Measurements from ENCODE around the gene NINJ2.

Gene NINJ2

DNA sequence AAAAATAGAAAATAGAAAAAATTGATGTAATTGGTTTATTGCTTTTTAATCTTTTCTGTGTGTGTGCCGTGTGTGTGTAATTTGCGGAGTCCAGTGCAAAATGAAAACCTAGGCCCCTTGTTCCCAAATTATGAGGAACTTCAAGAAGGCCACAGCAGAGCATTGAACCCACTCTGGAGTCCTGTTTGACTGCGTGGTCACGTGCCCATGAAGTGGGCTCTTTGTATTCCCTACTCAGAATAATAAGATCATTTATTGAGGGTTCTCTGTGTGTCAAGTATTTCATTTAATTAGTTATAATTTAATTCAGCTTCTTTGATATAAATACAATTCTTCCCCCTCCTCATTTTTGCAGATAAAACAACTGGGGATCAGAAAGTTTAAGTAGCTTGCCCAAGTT is 12.3 kb upstream of the NINJ2 start:
- no peak for DNase-seq (ENCODE audit: extremely low spot score, insufficient read length, low read depth)
- no peak for FAIRE-seq

DNA sequence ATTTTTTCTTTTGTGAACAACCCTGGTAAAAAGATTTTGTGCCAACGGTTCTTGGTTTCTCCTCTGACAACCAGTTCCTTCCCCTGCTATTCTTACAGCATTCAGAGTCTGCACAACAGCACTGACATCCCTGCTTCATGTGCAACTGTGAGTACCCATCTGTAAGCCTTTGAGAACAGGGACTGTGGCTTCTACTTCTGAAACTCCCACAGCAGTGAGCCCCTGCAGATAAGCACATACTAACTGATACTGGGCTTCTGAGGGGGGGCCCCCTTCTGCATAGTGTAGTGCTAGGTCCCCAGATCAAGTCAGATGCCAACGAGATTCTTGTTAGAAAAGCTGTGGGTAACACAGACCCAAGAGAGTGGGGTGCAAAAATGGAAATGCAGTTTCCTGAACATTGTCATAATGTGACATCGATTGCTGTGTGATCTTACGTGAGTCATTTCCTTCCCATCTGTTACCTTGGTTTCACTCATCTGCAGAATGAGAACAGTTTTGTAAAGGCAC is 11.1 kb upstream of the NINJ2 start:
- DNase-seq (ENCODE audit: extremely low spot score, insufficient read length, low read depth): peak; percentile 26
- peak; percentile 100 for FAIRE-seq

DNA sequence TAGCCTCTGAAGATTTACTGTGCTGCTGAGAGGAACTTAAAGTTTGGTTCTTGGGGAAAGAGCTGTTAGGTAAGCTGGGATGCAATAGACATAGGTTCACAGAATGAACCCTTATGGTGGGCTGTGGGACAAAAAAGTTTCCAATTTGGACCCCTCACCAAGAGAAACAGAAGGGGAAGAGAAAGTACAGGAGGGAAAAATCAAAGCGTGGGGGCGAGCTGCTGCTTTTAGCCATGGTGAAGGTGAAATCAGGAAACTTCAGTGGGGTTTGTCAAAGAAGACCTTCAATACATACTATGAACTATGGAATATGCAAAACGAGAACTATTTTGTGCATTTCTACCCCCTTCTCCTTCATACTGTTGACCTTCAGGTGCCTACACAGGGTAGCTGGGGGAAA is 10.6 kb upstream of the NINJ2 start:
- no peak for FAIRE-seq
- no peak for DNase-seq (ENCODE audit: extremely low spot score, insufficient read length, low read depth)

DNA sequence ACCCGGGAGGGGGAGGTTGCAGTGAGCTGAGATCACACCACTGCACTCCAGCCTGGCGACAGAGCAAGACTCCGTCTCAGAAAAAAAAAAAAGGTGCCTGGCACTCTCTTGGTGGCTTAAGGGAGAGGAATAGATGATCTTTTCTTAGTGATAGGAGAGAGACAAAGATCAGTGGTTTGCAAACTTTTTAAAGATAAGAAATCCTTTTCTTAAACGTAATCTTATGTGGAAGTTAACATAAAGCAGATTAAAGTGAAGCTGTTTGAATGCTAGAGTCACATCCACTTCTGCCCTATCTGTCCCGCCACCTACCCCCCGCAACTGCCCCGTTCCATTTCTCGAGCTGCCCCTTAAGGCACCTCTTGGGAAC is 6.3 kb upstream of the NINJ2 start:
- DNase-seq (ENCODE audit: extremely low spot score, insufficient read length, low read depth) (no peak), FAIRE-seq (no peak)

DNA sequence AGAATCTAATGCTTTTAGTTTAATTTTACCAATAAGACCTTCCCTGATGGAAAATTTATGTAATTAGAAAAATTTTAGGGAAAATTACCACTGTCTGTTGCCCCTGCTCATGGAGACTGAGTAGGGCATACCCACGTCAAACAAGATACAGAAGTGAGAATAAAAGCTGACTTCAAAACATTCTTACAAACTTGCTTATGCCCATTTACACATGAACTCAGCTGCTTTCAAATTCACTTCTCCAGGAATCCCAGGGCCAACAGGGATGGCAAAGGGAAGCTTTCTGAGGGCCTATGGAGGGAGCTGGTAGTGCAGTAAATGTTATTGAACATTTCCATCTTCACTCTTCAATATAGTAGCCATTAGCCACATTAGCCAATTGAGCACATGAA is 4.8 kb upstream of the NINJ2 start:
- no peak for DNase-seq (ENCODE audit: extremely low spot score, insufficient read length, low read depth)
- peak; percentile 38 for FAIRE-seq

DNA sequence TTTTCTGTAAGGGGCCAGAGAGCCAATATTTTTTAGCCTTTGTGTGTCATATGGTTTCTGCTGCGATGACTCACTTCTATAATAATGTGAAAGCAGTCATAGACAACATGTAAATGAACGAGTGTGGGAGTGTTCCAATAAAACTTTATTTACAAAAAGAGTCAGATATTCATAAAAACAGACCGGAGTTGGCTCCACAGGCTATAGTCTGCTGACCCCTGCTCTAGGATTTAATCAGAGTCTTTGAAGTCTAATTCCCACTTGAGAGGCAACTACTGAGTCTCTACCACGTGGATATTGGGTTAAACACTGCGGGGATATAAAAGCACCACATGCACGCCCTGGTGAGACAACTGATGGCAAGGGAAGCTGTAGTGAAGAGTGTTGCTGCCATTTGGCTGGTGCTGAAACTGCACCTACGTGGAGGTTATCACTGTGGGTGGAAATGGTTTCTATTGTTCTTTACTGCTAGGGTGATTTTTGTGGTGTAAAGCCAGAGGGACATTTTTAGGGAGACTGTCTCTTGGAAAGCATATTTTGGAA is 3.6 kb upstream of the NINJ2 start:
- peak; percentile 80 for FAIRE-seq
- DNase-seq (ENCODE audit: extremely low spot score, insufficient read length, low read depth): no peak

DNA sequence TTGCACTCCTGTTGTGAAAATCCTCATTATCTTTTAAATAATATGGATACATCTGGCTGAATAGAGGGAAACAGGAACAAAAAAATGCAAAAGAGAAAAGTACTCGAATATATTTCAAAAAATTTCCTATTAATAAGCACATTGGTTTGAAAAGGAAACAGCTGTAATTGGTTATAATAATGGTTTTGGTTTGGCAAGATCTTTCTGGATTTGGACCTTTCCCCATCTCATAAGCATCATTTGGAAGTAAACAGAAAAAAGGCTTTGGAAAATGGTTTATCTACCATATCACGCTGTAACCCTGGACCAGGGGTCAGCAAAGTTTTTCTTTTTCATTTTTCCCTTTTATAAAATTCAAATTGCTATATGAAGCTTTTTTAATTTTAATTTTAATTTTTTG is 2.8 kb upstream of the NINJ2 start:
- FAIRE-seq: no peak
- DNase-seq (ENCODE audit: extremely low spot score, insufficient read length, low read depth): no peak

DNA sequence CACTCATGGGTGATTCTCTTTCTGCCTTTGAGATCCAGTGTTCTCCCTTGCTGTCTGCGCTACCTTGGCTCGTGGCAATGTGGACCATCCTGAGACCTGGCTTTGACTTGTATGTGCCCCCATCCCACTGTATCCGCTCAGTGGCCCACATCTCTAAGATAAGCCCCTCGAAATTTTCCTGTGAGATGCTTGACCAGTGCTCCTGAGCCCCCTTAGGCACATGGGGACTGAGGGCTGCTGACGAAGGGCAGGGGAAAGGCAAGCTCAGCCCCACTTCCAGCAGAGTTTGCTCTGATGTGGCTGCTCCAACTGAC is 1.5 kb upstream of the NINJ2 start:
- DNase-seq (ENCODE audit: extremely low spot score, insufficient read length, low read depth) (no peak), FAIRE-seq (no peak)

DNA sequence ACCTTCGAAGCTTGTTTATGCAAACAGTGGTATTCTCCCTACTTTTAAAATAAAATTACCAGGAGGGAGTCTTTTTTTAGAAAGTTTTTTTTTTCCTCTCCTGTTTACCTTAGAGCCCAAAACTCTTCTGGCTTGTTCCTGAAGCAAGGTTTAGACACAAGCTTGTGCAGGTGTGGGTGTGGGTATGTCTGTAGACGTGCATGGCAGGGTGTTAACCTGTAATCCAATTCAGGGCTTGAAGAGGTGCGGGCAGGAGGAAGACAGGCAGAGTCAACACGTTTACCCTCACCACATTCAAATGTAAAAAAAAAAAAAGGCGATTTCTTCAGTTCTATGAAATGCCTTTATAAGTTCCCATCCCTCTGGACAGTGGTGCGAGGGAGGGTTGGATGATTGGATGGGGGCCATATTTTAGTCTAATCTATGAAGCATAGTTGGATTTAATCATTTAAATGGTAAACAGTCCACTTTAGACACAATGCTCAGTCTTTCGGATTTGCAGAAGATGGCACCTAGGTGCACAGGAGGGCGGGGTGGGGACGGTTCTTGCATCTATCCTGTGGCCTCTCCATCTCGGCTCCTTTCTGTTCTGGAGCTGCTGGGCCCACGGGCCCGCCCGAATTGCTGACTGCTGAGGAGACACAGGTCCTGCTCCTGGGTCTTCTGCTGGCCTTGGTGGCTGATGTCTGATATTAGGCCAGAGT is 982 bp upstream of the NINJ2 start:
- FAIRE-seq (no peak), DNase-seq (ENCODE audit: extremely low spot score, insufficient read length, low read depth) (no peak)

DNA sequence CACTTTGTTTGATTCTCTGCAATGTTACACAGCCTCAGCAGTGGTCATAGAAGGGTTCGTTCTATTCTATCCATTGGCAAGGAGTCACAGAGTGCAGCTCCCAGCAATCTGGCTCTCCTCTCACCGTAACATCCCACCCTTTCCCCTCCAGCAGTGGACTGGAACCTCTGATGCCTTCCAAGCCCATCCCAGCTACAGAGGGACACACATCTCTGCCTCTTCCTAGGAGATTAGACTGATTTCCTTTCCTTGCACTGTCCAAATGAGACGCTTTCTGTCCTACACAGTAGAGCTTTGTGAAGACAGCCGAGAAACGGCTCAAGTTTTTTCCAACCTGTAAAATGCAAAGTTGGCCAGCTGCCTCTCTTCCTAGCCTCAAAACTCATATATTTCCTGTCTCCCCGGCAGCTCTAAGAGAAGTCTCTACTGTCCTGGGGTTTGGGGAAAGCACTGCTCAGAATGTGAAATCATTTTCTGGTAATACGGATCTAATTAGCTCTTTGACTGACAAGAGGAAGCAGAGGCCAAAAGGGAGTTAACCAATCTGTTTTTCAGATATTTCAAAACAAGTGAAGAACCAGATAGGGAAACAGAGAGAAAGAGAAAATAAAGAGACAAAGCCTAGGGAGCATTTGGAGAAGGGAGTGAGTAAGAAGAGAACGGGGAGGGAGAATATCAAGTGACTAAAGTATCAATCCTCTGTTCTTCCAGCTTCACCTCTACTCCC is 516 bp downstream of the NINJ2 start:
- no peak for FAIRE-seq
- DNase-seq (ENCODE audit: extremely low spot score, insufficient read length, low read depth): no peak

DNA sequence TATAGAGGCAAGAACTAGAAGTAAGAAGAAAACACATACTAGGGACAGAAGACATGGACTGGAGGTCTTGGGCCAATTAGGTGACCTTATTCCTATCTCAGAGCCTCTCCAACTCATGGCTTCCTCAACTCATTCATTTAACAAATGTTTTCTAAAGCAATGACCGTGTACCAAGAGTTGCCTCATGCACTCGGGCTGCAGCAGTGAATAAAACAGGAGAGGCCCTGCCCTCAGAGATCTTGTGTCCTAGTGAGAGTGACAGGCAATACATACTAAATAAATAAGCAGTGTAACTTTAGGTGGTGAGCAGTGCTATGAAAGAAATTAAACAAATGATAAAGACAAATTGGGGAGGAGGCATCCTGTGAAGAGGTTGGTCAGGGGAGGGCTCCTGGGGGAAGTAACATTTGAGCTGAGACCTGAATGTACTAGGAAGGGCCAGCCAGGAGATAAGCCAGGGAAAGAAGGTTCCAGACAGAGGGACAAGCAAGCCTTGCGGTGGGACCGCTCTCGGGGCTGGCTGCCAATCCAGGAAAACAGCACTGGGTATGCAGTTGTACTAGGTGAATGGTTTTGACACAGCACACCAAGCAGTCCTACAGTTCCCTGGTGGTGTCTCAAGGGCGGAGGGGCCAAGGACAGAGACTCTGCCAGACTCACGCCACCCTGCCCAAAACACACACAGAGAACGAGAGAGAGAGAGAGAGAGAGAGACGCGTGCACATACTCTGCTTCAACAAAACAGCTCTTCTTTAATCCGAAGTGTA is 1.3 kb downstream of the NINJ2 start:
- FAIRE-seq (no peak), DNase-seq (ENCODE audit: extremely low spot score, insufficient read length, low read depth) (no peak)

DNA sequence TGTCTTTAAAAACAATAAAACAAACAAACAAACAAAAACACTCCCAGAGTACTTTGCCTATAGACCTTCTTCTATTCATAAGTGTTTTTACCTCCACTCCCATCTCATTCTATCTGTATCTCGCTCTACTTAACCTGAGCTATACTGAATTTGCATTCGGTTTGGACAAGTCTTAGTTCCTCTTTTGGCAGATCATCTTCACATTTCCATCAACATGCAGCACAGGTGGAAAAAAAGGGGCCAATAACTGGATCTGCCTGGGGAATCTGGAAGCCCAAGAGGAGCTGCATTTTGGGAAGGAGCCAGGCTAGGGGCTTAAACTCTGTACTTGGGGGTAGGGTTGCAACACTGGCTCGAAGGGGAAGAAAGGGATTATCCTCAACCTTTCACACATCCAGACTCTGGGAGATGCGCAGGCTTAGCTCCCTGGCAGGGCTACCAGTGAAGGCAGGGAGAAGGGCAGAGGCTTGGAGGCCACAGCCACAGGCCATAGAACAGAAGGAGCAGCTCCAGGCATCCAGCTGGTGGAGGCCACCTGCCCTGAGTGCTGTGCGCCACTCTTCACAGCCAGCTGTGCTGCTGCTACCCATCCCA is 4.1 kb downstream of the NINJ2 start:
- DNase-seq (ENCODE audit: extremely low spot score, insufficient read length, low read depth) (no peak), FAIRE-seq (peak; percentile 85)

DNA sequence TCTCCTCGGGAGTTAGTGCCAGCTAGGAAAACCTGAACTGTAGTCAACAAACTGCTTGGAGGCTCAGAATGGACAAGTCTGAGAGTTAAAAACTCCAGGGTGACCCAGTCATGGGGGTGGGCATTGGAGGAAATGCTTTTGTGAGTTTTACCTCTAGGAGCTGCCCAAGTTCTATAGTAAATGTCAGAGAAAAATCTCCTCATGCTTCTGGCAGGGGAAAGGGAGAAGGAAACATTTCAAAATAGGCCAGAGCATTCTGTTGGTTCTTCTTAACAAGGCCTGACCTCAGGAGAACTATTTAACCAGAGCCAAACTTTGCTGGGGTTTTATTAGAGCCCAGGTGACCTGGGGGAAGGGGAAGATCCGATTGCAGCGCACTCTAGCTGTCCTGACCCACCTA is 12.3 kb downstream of the NINJ2 start:
- FAIRE-seq: no peak
- DNase-seq (ENCODE audit: extremely low spot score, insufficient read length, low read depth): no peak

DNA sequence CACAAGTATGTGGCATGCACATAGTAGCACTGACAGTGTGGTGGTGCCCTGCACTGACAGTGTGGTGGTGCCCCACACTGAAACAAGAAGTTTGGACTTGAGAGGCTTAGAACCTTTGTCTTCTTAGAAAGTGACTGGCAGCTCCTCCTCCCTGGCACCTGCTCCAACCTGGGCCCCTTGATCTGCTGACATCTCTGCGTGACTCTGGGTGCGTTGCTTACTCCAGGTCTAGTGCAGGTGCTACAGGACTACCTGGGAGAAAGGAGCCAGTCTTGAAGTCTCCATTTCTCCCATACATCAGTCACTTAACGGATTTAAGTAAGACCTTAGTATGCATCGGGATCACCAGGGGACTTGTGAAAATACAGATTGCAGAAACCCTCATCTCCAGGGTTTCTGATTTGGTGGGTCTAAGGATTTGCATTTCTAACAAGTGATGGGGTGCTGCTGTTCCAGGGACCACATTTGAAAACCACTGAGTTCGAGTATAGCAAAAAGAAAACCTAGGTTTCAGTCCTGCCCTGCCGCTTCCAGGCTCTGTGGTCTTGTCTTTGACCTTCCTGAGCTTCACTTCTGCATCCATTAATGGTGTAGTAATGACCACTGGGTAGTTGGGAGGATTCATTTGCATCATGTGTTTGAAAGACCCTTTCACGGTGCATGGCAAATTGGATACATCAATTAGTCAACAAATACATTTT is 15.7 kb downstream of the NINJ2 start:
- FAIRE-seq: no peak

DNA sequence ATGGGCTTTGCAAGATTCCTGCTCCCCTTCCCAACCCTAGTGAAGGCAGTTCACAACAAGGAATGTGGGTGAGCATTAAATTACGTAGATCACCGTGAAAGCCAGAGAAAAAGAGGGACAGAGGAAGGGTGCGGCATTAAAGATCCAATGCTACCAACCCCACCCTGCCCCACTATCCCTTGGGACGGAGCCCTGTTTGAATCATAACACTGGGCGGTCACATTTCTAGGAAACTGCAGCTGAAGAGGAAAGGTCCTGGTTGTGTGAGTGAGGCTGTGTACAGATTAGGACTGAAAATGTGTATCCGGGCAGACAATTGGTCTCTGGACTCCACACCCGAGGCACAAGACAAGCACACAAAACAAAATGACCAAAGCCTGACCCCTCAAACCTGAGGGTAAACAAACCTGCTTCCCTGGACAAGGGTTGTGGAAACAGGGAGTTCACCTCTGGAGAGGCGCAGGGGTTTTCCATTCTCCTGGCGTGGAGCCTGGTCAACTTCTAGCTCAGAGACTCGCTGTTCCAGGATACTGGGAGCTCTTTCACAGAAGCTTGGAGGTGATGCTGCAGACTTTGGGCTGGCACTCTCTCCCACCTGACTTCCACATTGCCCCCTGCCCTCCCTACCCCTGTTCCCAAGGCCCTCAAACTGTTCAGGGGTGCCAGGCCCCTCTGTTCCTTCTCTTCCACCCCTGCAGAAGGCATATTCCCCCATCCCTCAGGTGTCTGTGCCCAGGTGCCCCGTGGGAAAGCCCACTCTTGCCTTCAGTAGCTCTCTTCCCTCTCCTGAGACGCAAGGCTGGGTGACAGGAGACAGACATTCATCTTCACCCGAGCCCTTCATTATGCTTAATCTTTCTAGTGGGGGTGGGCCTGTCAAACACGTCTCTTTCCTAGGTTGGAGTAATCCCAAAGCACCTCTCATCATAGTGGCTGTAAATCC is 16.5 kb downstream of the NINJ2 start:
- DNase-seq (ENCODE audit: extremely low spot score, insufficient read length, low read depth) (no peak), FAIRE-seq (no peak)

More for the DNA sequence above, 15.7 kb downstream of the NINJ2 start:
- DNase-seq (ENCODE audit: extremely low spot score, insufficient read length, low read depth): no peak

DNA sequence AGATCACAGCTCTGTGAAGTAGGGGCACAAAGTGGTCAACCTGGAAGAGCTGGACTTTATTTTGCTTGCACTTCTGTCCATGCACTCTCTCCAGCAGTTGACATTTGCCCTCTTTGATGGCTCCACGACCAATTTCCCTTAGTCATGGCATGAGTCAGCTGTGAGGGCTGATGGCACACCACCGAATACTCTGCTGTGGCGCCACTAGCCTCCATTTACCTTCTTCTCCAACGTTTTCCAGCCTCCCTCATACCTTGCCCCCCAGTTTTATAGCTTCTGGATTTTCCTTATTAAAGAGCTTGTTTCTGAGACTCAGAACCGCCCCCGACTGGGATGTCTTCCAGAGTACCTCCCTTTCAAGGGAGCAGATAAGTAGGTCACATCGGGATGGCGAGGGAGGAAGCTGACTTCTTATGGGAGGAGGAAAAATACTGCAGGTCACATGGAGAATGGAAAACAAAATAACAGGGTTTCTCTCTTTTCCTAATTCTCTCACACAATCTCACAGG is 17.6 kb downstream of the NINJ2 start:
- no peak for DNase-seq (ENCODE audit: extremely low spot score, insufficient read length, low read depth)
- FAIRE-seq: no peak

DNA sequence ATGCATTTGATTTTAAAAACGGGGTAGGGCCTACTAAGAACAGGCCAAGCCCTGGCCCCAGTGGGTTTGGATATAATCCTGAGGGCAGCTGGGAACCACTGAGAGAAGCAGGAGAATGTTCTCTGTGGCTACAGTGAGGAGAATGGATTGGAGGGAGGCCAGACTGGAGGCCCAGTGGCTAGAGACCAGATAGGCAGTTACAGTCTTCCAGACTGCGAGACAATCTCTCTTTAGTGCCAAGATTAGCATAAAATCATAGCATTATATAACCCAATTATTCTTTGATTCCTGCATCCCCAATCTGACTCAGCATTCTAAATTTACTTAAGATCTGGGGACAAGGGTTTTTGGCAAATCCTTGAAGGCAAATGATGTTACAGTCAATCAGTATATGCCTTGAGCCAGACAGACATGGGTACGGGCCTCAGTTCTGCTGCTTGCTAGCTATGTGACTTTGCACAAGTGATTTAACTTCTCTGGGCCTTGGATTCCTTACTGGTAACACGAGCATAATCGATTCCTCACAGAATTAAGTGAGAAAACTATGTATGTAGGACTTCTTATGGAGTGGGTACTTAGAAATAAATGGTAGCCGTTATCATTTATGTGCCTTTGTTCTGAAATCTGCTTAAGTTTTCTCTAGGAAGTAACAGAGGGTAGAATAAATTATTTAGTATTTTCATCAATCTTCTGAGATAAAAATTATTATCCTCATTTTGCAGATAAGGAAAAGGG is 18.3 kb downstream of the NINJ2 start:
- DNase-seq (ENCODE audit: extremely low spot score, insufficient read length, low read depth) (no peak), FAIRE-seq (no peak)

DNA sequence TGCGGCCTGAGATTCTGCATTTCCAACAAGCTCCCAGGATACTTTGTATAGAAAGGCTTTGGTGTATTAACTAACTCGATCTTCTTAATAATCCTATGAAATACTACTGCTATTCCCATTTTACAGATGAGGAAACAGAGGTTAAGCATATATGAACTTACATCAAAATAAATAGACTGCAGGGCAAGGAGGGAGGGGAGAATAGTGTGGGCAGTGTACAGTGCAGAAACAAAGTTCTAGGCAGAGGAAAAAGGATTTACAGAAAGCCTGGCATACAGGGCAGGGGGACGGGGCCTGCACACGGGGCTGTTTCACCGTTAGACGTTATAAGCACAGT is 19.0 kb downstream of the NINJ2 start:
- FAIRE-seq (no peak), DNase-seq (ENCODE audit: extremely low spot score, insufficient read length, low read depth) (no peak)

Data from GM18507 (cell line).